Peyer's patch (tissue), 4 donors: ENCODE data around the gene CRB2.

Experiments used
- CTCF ChIP-seq, 6 experiments: fragments of 450-650 bp in 4 of 6; fragments of 200-600 bp in 2 of 6; sonication (generic) in 1 of 6; IDR thresholded peaks; one replicate each; pipeline ENCODE4 v1.5.1; 2017 to 2019; ENCODE audit warnings: antibody characterized with exemption in 6 of 6, mild to moderate bottlenecking in 3 of 6, moderate library complexity in 1 of 6
- POLR2A ChIP-seq, 2 donors: fragments of 450-650 bp; IDR thresholded peaks; one replicate each; pipeline ENCODE4 v1.5.1; 2017; ENCODE audit warnings: antibody characterized with exemption in 2 of 2, mild to moderate bottlenecking in 2 of 2, moderate library complexity in 2 of 2

DNA sequence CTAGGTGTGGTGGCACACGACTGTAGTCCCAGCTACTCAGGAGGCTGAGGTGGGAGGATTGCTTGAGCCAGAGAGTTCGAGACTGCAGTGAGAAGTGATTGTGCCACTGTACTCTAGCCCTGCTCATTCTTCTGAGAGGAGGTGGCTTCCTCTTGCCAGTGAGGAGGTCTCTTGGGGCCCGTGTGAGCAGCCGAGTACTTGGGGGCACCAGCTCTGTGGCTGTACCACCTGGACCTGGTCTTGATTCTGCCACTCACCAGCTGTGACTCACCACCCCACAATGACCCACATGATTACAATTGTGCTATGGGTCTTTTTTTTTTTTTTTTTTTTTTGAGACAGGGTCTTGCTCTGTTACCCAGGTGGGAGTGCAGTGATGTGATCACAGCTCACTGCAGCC is 18.0 kb upstream of the CRB2 start:
- TF ChIP-seq CTCF (IDR thresholded peaks at IDR 0.05): no peak
- no peak for TF ChIP-seq POLR2A (IDR thresholded peaks at IDR 0.05)
